HG03520 (cell line): ENCODE measurements around the gene OR13J1.
A peak's percentile ranks its signal among the peaks of the same experiment; 100 is the strongest.

Experiments used
- ATAC-seq: cut with Tn5 transposase; IDR thresholded peaks from one replicate; pipeline ENCODE4 v1.9.1; 2021; ENCODE audit warnings: mild to moderate bottlenecking, moderate library complexity; ENCODE audit not compliant: unreplicated experiment

Gene OR13J1

GRCh38 chr9:35859990-35860339 lies 10.2 kb downstream of the OR13J1 start:
- ATAC-seq = no peak

GRCh38 chr9:35859310-35859989 lies 10.8 kb downstream of the OR13J1 start:
- ATAC-seq = no peak

- no peak for ATAC-seq
Measured at GRCh38 chr9:35858458-35858857, 11.7 kb downstream of the OR13J1 start.

GRCh38 chr9:35856882-35857281 lies 13.3 kb downstream of the OR13J1 start:
- ATAC-seq = no peak

GRCh38 chr9:35856206-35856605 lies 14.0 kb downstream of the OR13J1 start:
- no peak for ATAC-seq

- ATAC-seq = no peak
Measured at GRCh38 chr9:35854091-35854762, 16.0 kb downstream of the OR13J1 start.

- no peak for ATAC-seq
Measured at GRCh38 chr9:35852876-35853865, 17.0 kb downstream of the OR13J1 start.

GRCh38 chr9:35852267-35852815 lies 17.9 kb downstream of the OR13J1 start:
- no peak for ATAC-seq

- ATAC-seq = peak; percentile 83
Measured at GRCh38 chr9:35847792-35848572, 22.2 kb downstream of the OR13J1 start.

- ATAC-seq = no peak
Measured at GRCh38 chr9:35845824-35846771, 24.1 kb downstream of the OR13J1 start.

GRCh38 chr9:35844628-35845270 lies 25.5 kb downstream of the OR13J1 start:
- no peak for ATAC-seq

GRCh38 chr9:35842795-35843194 lies 27.4 kb downstream of the OR13J1 start:
- peak; percentile 65 for ATAC-seq

- ATAC-seq = no peak
Measured at GRCh38 chr9:35842020-35842745, 28.0 kb downstream of the OR13J1 start.

GRCh38 chr9:35841645-35841900 lies 28.6 kb downstream of the OR13J1 start:
- no peak for ATAC-seq

- no peak for ATAC-seq
Measured at GRCh38 chr9:35840881-35841644, 29.1 kb downstream of the OR13J1 start.

GRCh38 chr9:35839926-35840325 lies 30.3 kb downstream of the OR13J1 start:
- ATAC-seq = no peak

- no peak for ATAC-seq
Measured at GRCh38 chr9:35836595-35836994, 33.6 kb downstream of the OR13J1 start.

- ATAC-seq = no peak
Measured at GRCh38 chr9:35835766-35836165, 34.4 kb downstream of the OR13J1 start.
